OCI-LY3 (cell line): Measurements from ENCODE around the gene NFIA.

Source experiments
- H2AFZ ChIP-seq: fragments of 200-600, 300-600 bp; shearing (Covaris generic); 2 replicates; pipeline ENCODE4 v1.6.0; 2014; ENCODE audit warnings: antibody characterized with exemption, low read depth, low read length
- H3K27ac ChIP-seq: fragments of 200-600, 300-600 bp; sonication (generic); 2 replicates; pipeline ENCODE4 v1.5.1; 2014; ENCODE audit warnings: mild to moderate bottlenecking, low read length, moderate library complexity, mixed read lengths
- H3K27me3 ChIP-seq: fragments of 200-600, 300-600 bp; sonication (generic); 2 replicates; pipeline ENCODE4 v1.6.1; 2014; ENCODE audit warnings: low read depth, low read length, mixed read lengths
- H3K36me3 ChIP-seq: fragments of 200-600, 300-600 bp; sonication (generic); replicated peaks from 2 replicates; pipeline ENCODE3; 2014; ENCODE audit warnings: low read depth, low read length, mixed read lengths
- H3K4me1 ChIP-seq: fragments of 300-600, 200-600 bp; sonication (generic); 2 replicates; pipeline ENCODE4 v1.6.1; 2014; ENCODE audit warnings: low read length, mixed read lengths
- H3K4me2 ChIP-seq: fragments of 200-600, 300-600 bp; sonication (generic); 2 replicates; pipeline ENCODE4 v1.6.1; 2014; ENCODE audit warnings: low read length, mixed read lengths
- H3K4me3 ChIP-seq: fragments of 300-600, 200-600 bp; sonication (generic); 2 replicates; pipeline ENCODE4 v1.5.1; 2014; ENCODE audit warnings: antibody characterized with exemption, mild to moderate bottlenecking, low read length, moderate library complexity
- H3K79me2 ChIP-seq: fragments of 300-600, 200-600 bp; shearing (Covaris generic); 2 replicates; pipeline ENCODE4 v1.6.1; 2014; ENCODE audit warnings: mild to moderate bottlenecking, low read length, mixed read lengths
- H3K9ac ChIP-seq: fragments of 300-600, 200-600 bp; shearing (Covaris generic); 2 replicates; pipeline ENCODE4 v1.6.0; 2014; ENCODE audit warnings: mild to moderate bottlenecking, low read length, moderate library complexity
- H3K9me3 ChIP-seq: fragments of 200-600, 300-600 bp; shearing (Covaris generic); 2 replicates; pipeline ENCODE4 v1.6.1; 2014; ENCODE audit warnings: low read length, mixed read lengths; ENCODE audit not compliant: insufficient read depth
- H4K20me1 ChIP-seq: fragments of 200-600, 300-600 bp; sonication (generic); 2 replicates; pipeline ENCODE4 v1.6.1; 2016; ENCODE audit warnings: low read length, mixed read lengths; ENCODE audit not compliant: insufficient read depth
- EZH2phosphoT487 ChIP-seq: fragments of 200-600 bp; shearing (Covaris generic); IDR thresholded peaks from 2 replicates; pipeline ENCODE4 v1.6.1; 2018; ENCODE audit warnings: antibody characterized with exemption, mixed run types, low read depth
- TF ChIP-seq, protein P1 (sequence below): fragments of 200-600, 300-600 bp; sonication (generic); IDR thresholded peaks from 2 replicates; pipeline ENCODE4 v1.5.1; 2014; ENCODE audit warnings: antibody characterized with exemption, low read length, low read depth

Gene NFIA

DNA sequence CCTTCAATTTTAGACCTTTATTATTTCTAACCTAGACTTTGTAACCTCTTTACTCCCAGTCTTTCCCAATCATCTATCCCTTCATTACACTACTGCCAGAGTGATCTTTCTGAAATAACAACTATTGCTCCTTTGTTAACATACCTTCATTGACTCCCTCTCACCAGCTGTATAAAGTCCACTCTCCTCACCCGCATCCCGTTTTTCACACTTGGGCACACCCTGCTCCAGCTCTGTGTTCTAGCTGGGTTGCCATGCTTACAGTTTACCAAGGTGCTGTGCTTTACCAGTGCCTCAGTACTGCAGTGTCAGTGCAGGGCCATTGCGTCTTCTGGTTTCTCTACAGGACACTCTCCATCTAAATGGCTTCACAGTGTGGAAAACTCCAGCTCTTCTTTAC, 148.2 kb downstream of the NFIA start:
- no peak overlapping the region for H3K9ac ChIP-seq
- H3K4me2 ChIP-seq: no peak overlapping the region
- no peak overlapping the region for H3K27ac ChIP-seq
- H3K4me3 ChIP-seq: no peak overlapping the region
- H2AFZ ChIP-seq: no peak overlapping the region
- H4K20me1 ChIP-seq: no peaks in the 10 kb centered on the region
- TF ChIP-seq, protein P1, sequence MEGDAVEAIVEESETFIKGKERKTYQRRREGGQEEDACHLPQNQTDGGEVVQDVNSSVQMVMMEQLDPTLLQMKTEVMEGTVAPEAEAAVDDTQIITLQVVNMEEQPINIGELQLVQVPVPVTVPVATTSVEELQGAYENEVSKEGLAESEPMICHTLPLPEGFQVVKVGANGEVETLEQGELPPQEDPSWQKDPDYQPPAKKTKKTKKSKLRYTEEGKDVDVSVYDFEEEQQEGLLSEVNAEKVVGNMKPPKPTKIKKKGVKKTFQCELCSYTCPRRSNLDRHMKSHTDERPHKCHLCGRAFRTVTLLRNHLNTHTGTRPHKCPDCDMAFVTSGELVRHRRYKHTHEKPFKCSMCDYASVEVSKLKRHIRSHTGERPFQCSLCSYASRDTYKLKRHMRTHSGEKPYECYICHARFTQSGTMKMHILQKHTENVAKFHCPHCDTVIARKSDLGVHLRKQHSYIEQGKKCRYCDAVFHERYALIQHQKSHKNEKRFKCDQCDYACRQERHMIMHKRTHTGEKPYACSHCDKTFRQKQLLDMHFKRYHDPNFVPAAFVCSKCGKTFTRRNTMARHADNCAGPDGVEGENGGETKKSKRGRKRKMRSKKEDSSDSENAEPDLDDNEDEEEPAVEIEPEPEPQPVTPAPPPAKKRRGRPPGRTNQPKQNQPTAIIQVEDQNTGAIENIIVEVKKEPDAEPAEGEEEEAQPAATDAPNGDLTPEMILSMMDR: no peak
- no peaks in the 10 kb centered on the region for H3K4me1 ChIP-seq
- H3K36me3 ChIP-seq: no peaks in the 10 kb centered on the region
- no peaks in the 10 kb centered on the region for H3K79me2 ChIP-seq
- H3K9me3 ChIP-seq: no peaks in the 10 kb centered on the region
- no peaks in the 10 kb centered on the region for H3K27me3 ChIP-seq

DNA sequence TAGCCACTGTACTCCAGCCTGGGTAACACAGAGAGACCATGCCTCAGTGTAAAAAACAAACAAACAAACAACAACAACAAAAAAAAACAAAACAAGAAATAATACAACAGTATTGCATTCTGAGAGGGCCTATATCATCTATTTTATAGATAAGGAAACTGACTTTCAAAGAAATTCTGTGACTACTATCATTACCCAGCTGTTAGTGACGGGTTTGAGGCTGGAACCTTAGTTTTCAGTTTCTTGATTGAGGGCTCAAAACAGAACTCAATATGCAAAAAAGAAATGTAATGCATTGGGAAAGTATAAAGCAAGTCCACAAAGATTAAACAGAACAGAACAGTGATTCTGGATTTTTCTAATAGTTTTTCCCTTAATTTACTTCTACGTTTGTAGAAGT, 149.4 kb downstream of the NFIA start:
- Histone ChIP-seq H3K36me3 (no peaks in the 10 kb centered on the region), H3K9ac (no peak overlapping the region), H3K4me2 (no peak overlapping the region)

GRCh38 chr1:61233121-61233660, 150.8 kb downstream of the NFIA start:
- Histone ChIP-seq H4K20me1 (no peaks in the 10 kb centered on the region), H3K4me1 (no peaks in the 10 kb centered on the region), H3K79me2 (no peaks in the 10 kb centered on the region)

More for the DNA sequence above, 149.4 kb downstream of the NFIA start:
- no peak overlapping the region for H3K4me3 ChIP-seq
- H2AFZ ChIP-seq: no peak overlapping the region
- no peaks in the 10 kb centered on the region for H3K27me3 ChIP-seq
- no peaks in the 10 kb centered on the region for H4K20me1 ChIP-seq
- H3K9me3 ChIP-seq: no peaks in the 10 kb centered on the region
- H3K79me2 ChIP-seq: no peaks in the 10 kb centered on the region
- no peak overlapping the region for H3K27ac ChIP-seq
- no peaks in the 10 kb centered on the region for H3K4me1 ChIP-seq
- TF ChIP-seq, protein P1: no peak
- TF ChIP-seq EZH2phosphoT487: no peak

DNA sequence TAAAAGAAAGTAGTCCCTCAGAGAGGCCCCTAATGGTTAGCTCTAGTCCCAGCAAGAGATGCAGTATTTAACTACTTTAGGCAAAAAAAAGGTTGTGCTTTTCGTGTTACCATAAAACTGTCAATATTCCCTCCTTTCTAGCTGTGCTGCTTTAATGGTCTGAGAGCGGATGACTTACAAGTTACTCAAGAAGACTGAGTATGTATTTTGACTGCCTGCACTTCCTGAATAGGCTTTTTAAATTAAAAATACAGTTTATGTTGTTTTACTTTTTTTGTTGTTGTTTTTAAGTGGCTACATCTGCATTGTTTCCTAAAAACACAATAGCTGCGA, 152.2 kb downstream of the NFIA start:
- Histone ChIP-seq H3K9ac (no peak overlapping the region), H3K9me3 (no peaks in the 10 kb centered on the region), H3K4me1 (no peaks in the 10 kb centered on the region), H3K27ac (no peak overlapping the region), H3K4me2 (no peak overlapping the region), H3K27me3 (no peaks in the 10 kb centered on the region), H3K79me2 (no peaks in the 10 kb centered on the region), H2AFZ (no peak overlapping the region), H3K36me3 (no peaks in the 10 kb centered on the region), H3K4me3 (no peak overlapping the region), H4K20me1 (no peaks in the 10 kb centered on the region)
- TF ChIP-seq, protein P1: no peak
- TF ChIP-seq EZH2phosphoT487: no peak

More at GRCh38 chr1:61233121-61233660, 150.8 kb downstream of the NFIA start:
- no peaks in the 10 kb centered on the region for H3K27me3 ChIP-seq
- H3K27ac ChIP-seq: no peak overlapping the region
- H3K9ac ChIP-seq: no peak overlapping the region
- H3K9me3 ChIP-seq: no peaks in the 10 kb centered on the region
- H3K4me3 ChIP-seq: no peak overlapping the region
- H3K4me2 ChIP-seq: no peak overlapping the region
- H3K36me3 ChIP-seq: no peaks in the 10 kb centered on the region
- TF ChIP-seq, protein P1: no peak
- no peak for TF ChIP-seq EZH2phosphoT487
- no peak overlapping the region for H2AFZ ChIP-seq
